ENCODE results near the gene SDHA. TPM values are rescaled to one million over a fixed set of nuclear protein-coding genes. Genes with fewer than 3 reads are reported as not detected.

SDHA gene
- total and polyA plus RNA-seq, 9 of the 15 experiments (the other 6 are each of a cell fraction or from before 2014, with no cell fraction given) = 82.9 to 191 (median 130) TPM

DNA sequence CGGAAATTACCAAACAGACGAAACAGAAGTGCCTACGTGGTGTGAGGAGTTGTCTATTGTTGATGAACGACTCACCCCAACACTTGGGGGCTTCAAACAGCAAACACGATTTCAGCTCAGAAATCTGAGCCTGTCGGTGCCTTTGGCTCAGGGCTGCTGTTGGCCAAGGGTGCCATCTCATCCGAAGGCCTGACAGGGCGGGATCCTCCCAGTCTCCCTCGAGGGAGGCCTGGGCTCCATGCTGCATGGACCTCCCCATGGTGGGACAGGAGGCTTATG lies 25.5 kb upstream of the SDHA start:
- in situ Hi-C loops (cut with MboI) = no loop called here
- Histone ChIP-seq H3K36me3 (ENCODE audit: control insufficient read depth, insufficient read depth, low read length) (no peaks in the 10 kb centered on the region), H3K27ac (ENCODE audit: extremely low read depth, low read depth, low read length) (no peak overlapping the region), H4K20me1 (replicated peaks; ENCODE audit: control insufficient read depth, insufficient read depth, low read length) (peaks cover 26% of the 10 kb centered on the region), H3K9ac (ENCODE audit: insufficient read depth in 1 of 2, low read depth in 2 of 2, low read length in 2 of 2) (no peak overlapping the region), H2AFZ (ENCODE audit: low read depth, low read length) (no peak overlapping the region), H3K4me1 (replicated peaks in 1 of 2; ENCODE audit: control insufficient read depth in 2 of 2, insufficient read depth in 2 of 2, low read length in 2 of 2) (peaks cover 0 to 64% of the 10 kb centered on the region in 2 experiments; a peak in 2 of 5 replicates), H3K9me3 (replicated peaks; ENCODE audit: control insufficient read depth, insufficient read depth, low read depth, low read length) (no peaks in the 10 kb centered on the region), H3K79me2 (ENCODE audit: control insufficient read depth, insufficient read depth, low read length) (no peaks in the 10 kb centered on the region), H3K4me3 (no peak overlapping the region), H3K27me3 (ENCODE audit: control insufficient read depth in 2 of 2, insufficient read depth in 2 of 2, low read length in 2 of 2) (peaks cover 28 to 68% of the 10 kb centered on the region in 2 experiments; a peak in 4 of 5 replicates), H3K4me2 (ENCODE audit: insufficient read depth, low read length) (no peak overlapping the region), H3K9me1 (ENCODE audit: control insufficient read depth, insufficient read depth, low read length) (no peaks in the 10 kb centered on the region)
- CTCF ChIA-PET (ENCODE audit: low intra/inter-chr PET ratio) = no interaction called here
- DNase-seq (ENCODE audit: extremely low read depth in 1 of 4, low spot score in 3 of 4) = no peak
- ATAC-seq = no peak
- no TSS peak for BruUV-seq (replicated peaks)
- 6% methylated on average over 9 of the region's 9 CpGs for WGBS (ENCODE audit: insufficient coverage, low coverage, missing lambda C conversion rate)
- no peak for FAIRE-seq
- intact Hi-C loops (cut with micrococcal nuclease) = no loop called here
- POLR2A ChIA-PET = no interaction called here
- TF ChIP-seq, protein P1, sequence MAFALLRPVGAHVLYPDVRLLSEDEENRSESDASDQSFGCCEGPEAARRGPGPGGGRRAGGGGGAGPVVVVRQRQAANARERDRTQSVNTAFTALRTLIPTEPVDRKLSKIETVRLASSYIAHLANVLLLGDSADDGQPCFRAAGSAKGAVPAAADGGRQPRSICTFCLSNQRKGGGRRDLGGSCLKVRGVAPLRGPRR (CRISPR knock-in tag; IDR thresholded peaks at IDR 0.05) = no peak
- TF ChIP-seq, protein P2, sequence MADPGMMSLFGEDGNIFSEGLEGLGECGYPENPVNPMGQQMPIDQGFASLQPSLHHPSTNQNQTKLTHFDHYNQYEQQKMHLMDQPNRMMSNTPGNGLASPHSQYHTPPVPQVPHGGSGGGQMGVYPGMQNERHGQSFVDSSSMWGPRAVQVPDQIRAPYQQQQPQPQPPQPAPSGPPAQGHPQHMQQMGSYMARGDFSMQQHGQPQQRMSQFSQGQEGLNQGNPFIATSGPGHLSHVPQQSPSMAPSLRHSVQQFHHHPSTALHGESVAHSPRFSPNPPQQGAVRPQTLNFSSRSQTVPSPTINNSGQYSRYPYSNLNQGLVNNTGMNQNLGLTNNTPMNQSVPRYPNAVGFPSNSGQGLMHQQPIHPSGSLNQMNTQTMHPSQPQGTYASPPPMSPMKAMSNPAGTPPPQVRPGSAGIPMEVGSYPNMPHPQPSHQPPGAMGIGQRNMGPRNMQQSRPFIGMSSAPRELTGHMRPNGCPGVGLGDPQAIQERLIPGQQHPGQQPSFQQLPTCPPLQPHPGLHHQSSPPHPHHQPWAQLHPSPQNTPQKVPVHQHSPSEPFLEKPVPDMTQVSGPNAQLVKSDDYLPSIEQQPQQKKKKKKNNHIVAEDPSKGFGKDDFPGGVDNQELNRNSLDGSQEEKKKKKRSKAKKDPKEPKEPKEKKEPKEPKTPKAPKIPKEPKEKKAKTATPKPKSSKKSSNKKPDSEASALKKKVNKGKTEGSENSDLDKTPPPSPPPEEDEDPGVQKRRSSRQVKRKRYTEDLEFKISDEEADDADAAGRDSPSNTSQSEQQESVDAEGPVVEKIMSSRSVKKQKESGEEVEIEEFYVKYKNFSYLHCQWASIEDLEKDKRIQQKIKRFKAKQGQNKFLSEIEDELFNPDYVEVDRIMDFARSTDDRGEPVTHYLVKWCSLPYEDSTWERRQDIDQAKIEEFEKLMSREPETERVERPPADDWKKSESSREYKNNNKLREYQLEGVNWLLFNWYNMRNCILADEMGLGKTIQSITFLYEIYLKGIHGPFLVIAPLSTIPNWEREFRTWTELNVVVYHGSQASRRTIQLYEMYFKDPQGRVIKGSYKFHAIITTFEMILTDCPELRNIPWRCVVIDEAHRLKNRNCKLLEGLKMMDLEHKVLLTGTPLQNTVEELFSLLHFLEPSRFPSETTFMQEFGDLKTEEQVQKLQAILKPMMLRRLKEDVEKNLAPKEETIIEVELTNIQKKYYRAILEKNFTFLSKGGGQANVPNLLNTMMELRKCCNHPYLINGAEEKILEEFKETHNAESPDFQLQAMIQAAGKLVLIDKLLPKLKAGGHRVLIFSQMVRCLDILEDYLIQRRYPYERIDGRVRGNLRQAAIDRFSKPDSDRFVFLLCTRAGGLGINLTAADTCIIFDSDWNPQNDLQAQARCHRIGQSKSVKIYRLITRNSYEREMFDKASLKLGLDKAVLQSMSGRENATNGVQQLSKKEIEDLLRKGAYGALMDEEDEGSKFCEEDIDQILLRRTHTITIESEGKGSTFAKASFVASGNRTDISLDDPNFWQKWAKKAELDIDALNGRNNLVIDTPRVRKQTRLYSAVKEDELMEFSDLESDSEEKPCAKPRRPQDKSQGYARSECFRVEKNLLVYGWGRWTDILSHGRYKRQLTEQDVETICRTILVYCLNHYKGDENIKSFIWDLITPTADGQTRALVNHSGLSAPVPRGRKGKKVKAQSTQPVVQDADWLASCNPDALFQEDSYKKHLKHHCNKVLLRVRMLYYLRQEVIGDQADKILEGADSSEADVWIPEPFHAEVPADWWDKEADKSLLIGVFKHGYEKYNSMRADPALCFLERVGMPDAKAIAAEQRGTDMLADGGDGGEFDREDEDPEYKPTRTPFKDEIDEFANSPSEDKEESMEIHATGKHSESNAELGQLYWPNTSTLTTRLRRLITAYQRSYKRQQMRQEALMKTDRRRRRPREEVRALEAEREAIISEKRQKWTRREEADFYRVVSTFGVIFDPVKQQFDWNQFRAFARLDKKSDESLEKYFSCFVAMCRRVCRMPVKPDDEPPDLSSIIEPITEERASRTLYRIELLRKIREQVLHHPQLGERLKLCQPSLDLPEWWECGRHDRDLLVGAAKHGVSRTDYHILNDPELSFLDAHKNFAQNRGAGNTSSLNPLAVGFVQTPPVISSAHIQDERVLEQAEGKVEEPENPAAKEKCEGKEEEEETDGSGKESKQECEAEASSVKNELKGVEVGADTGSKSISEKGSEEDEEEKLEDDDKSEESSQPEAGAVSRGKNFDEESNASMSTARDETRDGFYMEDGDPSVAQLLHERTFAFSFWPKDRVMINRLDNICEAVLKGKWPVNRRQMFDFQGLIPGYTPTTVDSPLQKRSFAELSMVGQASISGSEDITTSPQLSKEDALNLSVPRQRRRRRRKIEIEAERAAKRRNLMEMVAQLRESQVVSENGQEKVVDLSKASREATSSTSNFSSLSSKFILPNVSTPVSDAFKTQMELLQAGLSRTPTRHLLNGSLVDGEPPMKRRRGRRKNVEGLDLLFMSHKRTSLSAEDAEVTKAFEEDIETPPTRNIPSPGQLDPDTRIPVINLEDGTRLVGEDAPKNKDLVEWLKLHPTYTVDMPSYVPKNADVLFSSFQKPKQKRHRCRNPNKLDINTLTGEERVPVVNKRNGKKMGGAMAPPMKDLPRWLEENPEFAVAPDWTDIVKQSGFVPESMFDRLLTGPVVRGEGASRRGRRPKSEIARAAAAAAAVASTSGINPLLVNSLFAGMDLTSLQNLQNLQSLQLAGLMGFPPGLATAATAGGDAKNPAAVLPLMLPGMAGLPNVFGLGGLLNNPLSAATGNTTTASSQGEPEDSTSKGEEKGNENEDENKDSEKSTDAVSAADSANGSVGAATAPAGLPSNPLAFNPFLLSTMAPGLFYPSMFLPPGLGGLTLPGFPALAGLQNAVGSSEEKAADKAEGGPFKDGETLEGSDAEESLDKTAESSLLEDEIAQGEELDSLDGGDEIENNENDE (IDR thresholded peaks at IDR 0.05; ENCODE audit: low read depth, low read length) = no peak
- TF ChIP-seq U2AF1 (optimal IDR thresholded peaks at IDR 0.05; ENCODE audit: low read depth, low read length) (no peak), KLF6 (CRISPR knock-in tag; IDR thresholded peaks at IDR 0.05; ENCODE audit: borderline replicate concordance) (no peak), DACH1 (IDR thresholded peaks at IDR 0.05; ENCODE audit: partially characterized antibody) (no peak), HNRNPUL1 (IDR thresholded peaks at IDR 0.05; ENCODE audit: low read length) (no peak), FOXA3 (CRISPR knock-in tag; conservative IDR thresholded peaks at IDR 0.05 in 1 of 2, IDR thresholded peaks at IDR 0.05 in 1 of 2) (no peak), NR1H2 (CRISPR knock-in tag; IDR thresholded peaks at IDR 0.05) (no peak), HDAC8 (tag; IDR thresholded peaks at IDR 0.05) (no peak), DPF2 (IDR thresholded peaks at IDR 0.05) (no peak), ZNF764 (CRISPR knock-in tag; IDR thresholded peaks at IDR 0.05; ENCODE audit: low read depth) (no peak)
- TF ChIP-seq, protein P3, sequence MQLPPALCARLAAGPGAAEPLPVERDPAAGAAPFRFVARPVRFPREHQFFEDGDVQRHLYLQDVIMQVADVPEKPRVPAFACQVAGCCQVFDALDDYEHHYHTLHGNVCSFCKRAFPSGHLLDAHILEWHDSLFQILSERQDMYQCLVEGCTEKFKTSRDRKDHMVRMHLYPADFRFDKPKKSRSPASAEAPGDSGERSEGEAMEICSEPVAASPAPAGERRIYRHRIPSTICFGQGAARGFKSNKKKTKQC (CRISPR knock-in tag; IDR thresholded peaks at IDR 0.05) = no peak

All from K562 (cell line).